Loucy (cell line): Measurements from ENCODE around the gene ATOH8.

Source experiments
- H2AFZ ChIP-seq: fragments of 200-600 bp; sonication (generic); 2 replicates; pipeline ENCODE4 v1.6.0; 2016; ENCODE audit warnings: antibody characterized with exemption, mild to moderate bottlenecking, low read length, moderate library complexity
- H3F3A ChIP-seq: fragments of 200-600 bp; 2 replicates; pipeline ENCODE4 v1.6.0; 2016; ENCODE audit warnings: antibody characterized with exemption, low read depth, mild to moderate bottlenecking
- H3K27me3 ChIP-seq: fragments of 200-600 bp; sonication (generic); 2 replicates; pipeline ENCODE4 v1.6.1; 2014; ENCODE audit warnings: low read length, mild to moderate bottlenecking; ENCODE audit not compliant: insufficient read depth, poor library complexity, severe bottlenecking
- H3K36me3 ChIP-seq: fragments of 200-600 bp; sonication (generic); 2 replicates; pipeline ENCODE4 v1.6.1; 2016; ENCODE audit warnings: low read length; ENCODE audit not compliant: insufficient read depth
- H3K4me1 ChIP-seq: fragments of 200-600 bp; sonication (generic); 2 replicates; pipeline ENCODE4 v1.5.1; 2014; ENCODE audit warnings: low read length, mild to moderate bottlenecking; ENCODE audit not compliant: insufficient read depth, poor library complexity, severe bottlenecking
- H3K4me2 ChIP-seq: fragments of 200-600 bp; sonication (generic); 2 replicates; pipeline ENCODE4 v1.6.0; 2014; ENCODE audit warnings: antibody characterized with exemption, low read length, low read depth, mild to moderate bottlenecking; ENCODE audit not compliant: poor library complexity, severe bottlenecking
- H3K4me3 ChIP-seq: fragments of 200-600 bp; sonication (generic); 2 replicates; pipeline ENCODE4 v1.5.1; 2014; ENCODE audit warnings: low read length, mild to moderate bottlenecking, mixed read lengths; ENCODE audit not compliant: poor library complexity, severe bottlenecking
- H3K79me2 ChIP-seq: fragments of 200-600 bp; sonication (generic); 2 replicates; pipeline ENCODE4 v1.6.1; 2014; ENCODE audit warnings: low read length; ENCODE audit not compliant: insufficient read depth
- H3K9ac ChIP-seq: fragments of 200-600 bp; sonication (generic); 2 replicates; pipeline ENCODE4 v1.6.0; 2014; ENCODE audit warnings: mild to moderate bottlenecking, low read depth, low read length, moderate library complexity; ENCODE audit not compliant: poor library complexity, severe bottlenecking
- H3K9me2 ChIP-seq: fragments of 200-600 bp; sonication (generic); replicated peaks from 2 replicates; pipeline ENCODE4 v1.6.1; 2016; ENCODE audit warnings: low read depth, low read length, mixed read lengths
- H3K9me3 ChIP-seq: fragments of 200-600 bp; sonication (generic); 2 replicates; pipeline ENCODE4 v1.6.1; 2014; ENCODE audit warnings: mild to moderate bottlenecking, antibody characterized with exemption, low read length, low read depth; ENCODE audit not compliant: insufficient read depth
- H4K20me1 ChIP-seq: fragments of 200-600 bp; sonication (generic); 2 replicates; pipeline ENCODE4 v1.6.0; 2014; ENCODE audit warnings: antibody characterized with exemption, low read length, mild to moderate bottlenecking; ENCODE audit not compliant: insufficient read depth, poor library complexity, severe bottlenecking
- EZH2phosphoT487 ChIP-seq: fragments of 200-600 bp; IDR thresholded peaks from 2 replicates; pipeline ENCODE4 v1.6.1; 2018; ENCODE audit warnings: antibody characterized with exemption, mild to moderate bottlenecking, moderate library complexity, borderline replicate concordance
- TF ChIP-seq, protein P1 (sequence below): fragments of 200-600 bp; sonication (generic); conservative IDR thresholded peaks from 2 replicates; pipeline ENCODE4 v1.5.1; 2014; ENCODE audit warnings: mild to moderate bottlenecking, antibody characterized with exemption, low read length

The ATOH8 gene

GRCh38 chr2:85721641-85722040 is 32.1 kb upstream of the ATOH8 start:
- H3K4me2 ChIP-seq, result no peak overlapping the region
- no peaks in the 10 kb centered on the region for H3F3A ChIP-seq
- no peaks in the 10 kb centered on the region for H3K4me1 ChIP-seq
- no peaks in the 10 kb centered on the region for H3K9me3 ChIP-seq
- no peaks in the 10 kb centered on the region for H4K20me1 ChIP-seq
- no peak overlapping the region for H2AFZ ChIP-seq
- H3K9ac ChIP-seq, result no peak overlapping the region
- H3K9me2 ChIP-seq, result no peaks in the 10 kb centered on the region
- TF ChIP-seq, protein P1, sequence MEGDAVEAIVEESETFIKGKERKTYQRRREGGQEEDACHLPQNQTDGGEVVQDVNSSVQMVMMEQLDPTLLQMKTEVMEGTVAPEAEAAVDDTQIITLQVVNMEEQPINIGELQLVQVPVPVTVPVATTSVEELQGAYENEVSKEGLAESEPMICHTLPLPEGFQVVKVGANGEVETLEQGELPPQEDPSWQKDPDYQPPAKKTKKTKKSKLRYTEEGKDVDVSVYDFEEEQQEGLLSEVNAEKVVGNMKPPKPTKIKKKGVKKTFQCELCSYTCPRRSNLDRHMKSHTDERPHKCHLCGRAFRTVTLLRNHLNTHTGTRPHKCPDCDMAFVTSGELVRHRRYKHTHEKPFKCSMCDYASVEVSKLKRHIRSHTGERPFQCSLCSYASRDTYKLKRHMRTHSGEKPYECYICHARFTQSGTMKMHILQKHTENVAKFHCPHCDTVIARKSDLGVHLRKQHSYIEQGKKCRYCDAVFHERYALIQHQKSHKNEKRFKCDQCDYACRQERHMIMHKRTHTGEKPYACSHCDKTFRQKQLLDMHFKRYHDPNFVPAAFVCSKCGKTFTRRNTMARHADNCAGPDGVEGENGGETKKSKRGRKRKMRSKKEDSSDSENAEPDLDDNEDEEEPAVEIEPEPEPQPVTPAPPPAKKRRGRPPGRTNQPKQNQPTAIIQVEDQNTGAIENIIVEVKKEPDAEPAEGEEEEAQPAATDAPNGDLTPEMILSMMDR, result no peak
- TF ChIP-seq EZH2phosphoT487, result no peak
- H3K27me3 ChIP-seq, result no peaks in the 10 kb centered on the region
- no peak overlapping the region for H3K4me3 ChIP-seq
- no peaks in the 10 kb centered on the region for H3K36me3 ChIP-seq
- no peaks in the 10 kb centered on the region for H3K79me2 ChIP-seq

GRCh38 chr2:85722519-85722918 is 31.3 kb upstream of the ATOH8 start:
- no peaks in the 10 kb centered on the region for H4K20me1 ChIP-seq
- H3K4me1 ChIP-seq, result no peaks in the 10 kb centered on the region
- H3F3A ChIP-seq, result no peaks in the 10 kb centered on the region
- H3K79me2 ChIP-seq, result no peaks in the 10 kb centered on the region
- no peak overlapping the region for H2AFZ ChIP-seq
- H3K27me3 ChIP-seq, result no peaks in the 10 kb centered on the region
- no peaks in the 10 kb centered on the region for H3K9me3 ChIP-seq
- no peak overlapping the region for H3K4me2 ChIP-seq
- no peaks in the 10 kb centered on the region for H3K36me3 ChIP-seq
- no peaks in the 10 kb centered on the region for H3K9me2 ChIP-seq
- no peak overlapping the region for H3K4me3 ChIP-seq
- TF ChIP-seq, protein P1, result no peak
- no peak for TF ChIP-seq EZH2phosphoT487
- H3K9ac ChIP-seq, result no peak overlapping the region

DNA sequence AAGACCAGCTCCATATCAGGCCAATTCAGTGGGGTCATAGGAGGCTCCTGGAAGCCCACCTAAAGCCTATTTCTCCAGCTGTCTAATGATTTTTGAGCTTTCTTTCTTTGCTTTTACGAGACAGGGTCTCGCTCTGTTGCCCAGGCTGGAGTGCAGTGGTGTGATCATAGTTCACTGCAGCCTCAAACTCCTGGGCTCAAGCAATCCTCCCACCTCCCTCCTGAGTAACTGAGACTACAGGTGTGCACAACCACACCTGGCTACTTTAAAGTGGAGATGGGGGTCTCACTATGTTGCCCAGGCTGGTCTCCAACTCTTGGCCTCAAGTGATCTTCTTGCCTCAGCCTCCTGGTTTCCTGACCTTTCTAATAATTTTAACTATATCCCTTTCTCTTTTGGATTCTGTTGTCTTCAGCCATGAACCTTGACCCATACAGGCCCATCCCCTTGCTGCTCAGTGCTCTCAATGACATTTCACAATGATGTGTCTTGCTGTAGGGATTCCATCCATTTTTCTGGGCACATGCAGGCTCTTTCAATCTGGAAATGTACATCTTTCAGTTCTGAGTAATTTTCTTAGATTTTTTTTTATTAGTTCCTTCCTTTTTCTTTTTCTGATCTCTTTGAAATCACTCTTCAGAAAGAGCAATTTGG is 30.0 kb upstream of the ATOH8 start:
- H4K20me1 ChIP-seq, result no peaks in the 10 kb centered on the region
- no peaks in the 10 kb centered on the region for H3K36me3 ChIP-seq
- H3F3A ChIP-seq, result no peaks in the 10 kb centered on the region
- TF ChIP-seq EZH2phosphoT487, result no peak
- TF ChIP-seq, protein P1, result no peak
- no peak overlapping the region for H3K9ac ChIP-seq
- H3K4me1 ChIP-seq, result no peaks in the 10 kb centered on the region
- no peaks in the 10 kb centered on the region for H3K9me3 ChIP-seq
- H2AFZ ChIP-seq, result no peak overlapping the region
- no peaks in the 10 kb centered on the region for H3K79me2 ChIP-seq
- no peaks in the 10 kb centered on the region for H3K27me3 ChIP-seq
- H3K4me2 ChIP-seq, result no peak overlapping the region
- no peak overlapping the region for H3K4me3 ChIP-seq
- H3K9me2 ChIP-seq, result no peaks in the 10 kb centered on the region
